Measurements from ENCODE around the gene TMEM219. TPM values are rescaled to one million over a fixed set of nuclear protein-coding genes. Genes with fewer than 3 reads are reported as not detected.

Gene TMEM219
- total RNA-seq, 2 donors from 2014 or later, result 67.5 to 71.9 TPM

DNA sequence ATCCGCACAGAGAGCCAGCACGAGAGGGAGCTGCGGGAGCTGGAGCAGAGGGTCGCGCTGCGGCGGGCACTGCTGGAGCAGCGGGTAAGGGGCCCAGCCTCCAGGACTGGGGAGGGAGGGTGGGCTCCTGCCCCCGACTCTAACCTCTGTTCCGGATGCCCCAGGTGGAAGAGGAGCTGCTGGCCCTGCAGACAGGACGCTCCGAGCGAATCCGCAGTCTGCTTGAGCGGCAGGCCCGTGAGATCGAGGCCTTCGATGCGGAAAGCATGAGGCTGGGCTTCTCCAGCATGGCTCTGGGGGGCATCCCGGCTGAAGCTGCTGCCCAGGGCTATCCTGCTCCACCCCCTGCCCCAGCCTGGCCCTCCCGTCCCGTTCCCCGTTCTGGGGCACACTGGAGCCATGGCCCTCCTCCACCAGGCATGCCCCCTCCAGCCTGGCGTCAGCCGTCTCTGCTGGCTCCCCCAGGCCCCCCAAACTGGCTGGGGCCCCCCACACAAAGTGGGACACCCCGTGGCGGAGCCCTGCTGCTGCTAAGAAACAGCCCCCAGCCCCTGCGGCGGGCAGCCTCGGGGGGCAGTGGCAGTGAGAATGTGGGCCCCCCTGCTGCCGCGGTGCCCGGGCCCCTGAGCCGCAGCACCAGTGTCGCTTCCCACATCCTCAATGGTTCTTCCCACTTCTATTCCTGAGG, 29.1 kb downstream of the TMEM219 start:
- no peak overlapping the region for H3K27ac ChIP-seq
- H3K36me3 ChIP-seq (replicated peaks in 1 of 2; ENCODE audit: insufficient read depth in 1 of 2, low read depth in 2 of 2), result peaks cover 5 to 12% of the 10 kb centered on the region in 2 donors
- H3K4me1 ChIP-seq, result peaks cover 14% of the 10 kb centered on the region
- no peak for TF ChIP-seq POLR2A (IDR thresholded peaks at IDR 0.05)
- TF ChIP-seq, protein P1, sequence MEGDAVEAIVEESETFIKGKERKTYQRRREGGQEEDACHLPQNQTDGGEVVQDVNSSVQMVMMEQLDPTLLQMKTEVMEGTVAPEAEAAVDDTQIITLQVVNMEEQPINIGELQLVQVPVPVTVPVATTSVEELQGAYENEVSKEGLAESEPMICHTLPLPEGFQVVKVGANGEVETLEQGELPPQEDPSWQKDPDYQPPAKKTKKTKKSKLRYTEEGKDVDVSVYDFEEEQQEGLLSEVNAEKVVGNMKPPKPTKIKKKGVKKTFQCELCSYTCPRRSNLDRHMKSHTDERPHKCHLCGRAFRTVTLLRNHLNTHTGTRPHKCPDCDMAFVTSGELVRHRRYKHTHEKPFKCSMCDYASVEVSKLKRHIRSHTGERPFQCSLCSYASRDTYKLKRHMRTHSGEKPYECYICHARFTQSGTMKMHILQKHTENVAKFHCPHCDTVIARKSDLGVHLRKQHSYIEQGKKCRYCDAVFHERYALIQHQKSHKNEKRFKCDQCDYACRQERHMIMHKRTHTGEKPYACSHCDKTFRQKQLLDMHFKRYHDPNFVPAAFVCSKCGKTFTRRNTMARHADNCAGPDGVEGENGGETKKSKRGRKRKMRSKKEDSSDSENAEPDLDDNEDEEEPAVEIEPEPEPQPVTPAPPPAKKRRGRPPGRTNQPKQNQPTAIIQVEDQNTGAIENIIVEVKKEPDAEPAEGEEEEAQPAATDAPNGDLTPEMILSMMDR (IDR thresholded peaks at IDR 0.05), result no peak
- ATAC-seq (no peak), DNase-seq (no peak)
- no peaks in the 10 kb centered on the region for H3K27me3 ChIP-seq
- H3K4me3 ChIP-seq, result no peak overlapping the region
- 94 to 96% methylated on average over 18 to 23 of the region's 35 CpGs for WGBS, 2 donors
- intact Hi-C loops (cut with DNase I), result no loop called here
- no peaks in the 10 kb centered on the region for H3K9me3 ChIP-seq

DNA sequence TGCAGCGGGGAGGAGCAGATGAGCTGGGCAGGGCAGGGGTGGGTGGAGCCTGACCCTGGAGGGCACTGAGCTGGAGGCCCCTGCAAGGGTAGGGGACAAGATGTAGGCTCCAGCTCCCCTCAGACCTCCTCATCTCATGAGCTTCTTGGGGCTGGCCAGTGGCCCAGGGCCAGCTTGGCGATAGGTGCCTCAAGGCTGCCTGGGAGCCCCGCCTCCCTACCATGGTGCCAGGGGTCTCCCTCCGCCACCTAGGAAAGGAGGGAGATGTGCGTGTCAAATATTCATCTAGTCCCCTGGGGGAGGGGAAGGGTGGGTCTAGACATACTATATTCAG, 29.7 kb downstream of the TMEM219 start:
- Histone ChIP-seq H3K36me3 (replicated peaks in 1 of 2; ENCODE audit: insufficient read depth in 1 of 2, low read depth in 2 of 2) (peaks cover 0 to 8% of the 10 kb centered on the region in 2 donors), H3K4me3 (no peak overlapping the region), H3K27me3 (no peaks in the 10 kb centered on the region), H3K27ac (no peak overlapping the region), H3K4me1 (peaks cover 15% of the 10 kb centered on the region), H3K9me3 (no peaks in the 10 kb centered on the region)
- ATAC-seq (no peak), DNase-seq (no peak)
- TF ChIP-seq POLR2A (IDR thresholded peaks at IDR 0.05), result no peak
- TF ChIP-seq, protein P1 (IDR thresholded peaks at IDR 0.05), result no peak
- intact Hi-C loops (cut with DNase I), result no loop called here
- 74% methylated on average over 5 of the region's 5 CpGs; no CpG with 5 or more reads in 1 of the 2 donors for WGBS, 2 donors

DNA sequence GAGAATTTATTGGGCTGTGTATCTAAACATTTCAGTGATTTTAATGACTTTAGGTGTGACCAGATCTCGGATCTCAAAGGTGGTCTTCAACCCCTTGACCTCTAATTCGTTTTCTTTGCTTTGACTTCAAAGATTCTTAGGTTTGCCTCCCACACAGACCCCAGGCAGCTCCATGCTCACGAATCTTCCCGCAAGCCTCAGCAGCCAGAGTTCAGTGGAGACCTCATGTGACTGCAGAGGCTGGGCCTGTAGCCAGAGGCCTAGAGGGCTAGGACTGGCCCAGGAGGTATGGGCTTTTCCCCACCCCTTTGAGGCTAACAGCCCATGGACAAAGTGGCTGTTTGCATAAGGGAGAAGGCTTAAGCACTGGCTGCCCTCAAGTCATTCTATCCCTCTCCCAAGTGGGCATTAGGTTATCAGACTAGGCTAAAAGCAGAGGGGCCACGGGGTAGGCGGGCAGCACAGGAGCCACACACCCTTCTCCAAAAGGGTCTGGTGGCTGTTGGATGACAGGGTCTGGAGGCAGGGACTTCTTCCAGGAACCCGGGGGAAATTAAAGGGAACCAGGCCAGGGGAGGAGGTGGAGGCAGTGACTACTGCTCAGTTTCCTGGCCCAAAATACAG, 30.6 kb downstream of the TMEM219 start:
- H3K4me1 ChIP-seq, result peaks cover 23% of the 10 kb centered on the region
- no peak overlapping the region for H3K27ac ChIP-seq
- peaks cover 0 to 5% of the 10 kb centered on the region in 2 donors for H3K36me3 ChIP-seq (replicated peaks in 1 of 2; ENCODE audit: insufficient read depth in 1 of 2, low read depth in 2 of 2)
- TF ChIP-seq POLR2A (IDR thresholded peaks at IDR 0.05), result no peak
- TF ChIP-seq, protein P1 (IDR thresholded peaks at IDR 0.05), result no peak
- 62 to 66% methylated on average over 7 of the region's 7 CpGs for WGBS, 2 donors
- no peaks in the 10 kb centered on the region for H3K27me3 ChIP-seq
- no peaks in the 10 kb centered on the region for H3K9me3 ChIP-seq
- no peak overlapping the region for H3K4me3 ChIP-seq
- no peak for ATAC-seq
- DNase-seq, result no peak
- intact Hi-C loops (cut with DNase I), result no loop called here

DNA sequence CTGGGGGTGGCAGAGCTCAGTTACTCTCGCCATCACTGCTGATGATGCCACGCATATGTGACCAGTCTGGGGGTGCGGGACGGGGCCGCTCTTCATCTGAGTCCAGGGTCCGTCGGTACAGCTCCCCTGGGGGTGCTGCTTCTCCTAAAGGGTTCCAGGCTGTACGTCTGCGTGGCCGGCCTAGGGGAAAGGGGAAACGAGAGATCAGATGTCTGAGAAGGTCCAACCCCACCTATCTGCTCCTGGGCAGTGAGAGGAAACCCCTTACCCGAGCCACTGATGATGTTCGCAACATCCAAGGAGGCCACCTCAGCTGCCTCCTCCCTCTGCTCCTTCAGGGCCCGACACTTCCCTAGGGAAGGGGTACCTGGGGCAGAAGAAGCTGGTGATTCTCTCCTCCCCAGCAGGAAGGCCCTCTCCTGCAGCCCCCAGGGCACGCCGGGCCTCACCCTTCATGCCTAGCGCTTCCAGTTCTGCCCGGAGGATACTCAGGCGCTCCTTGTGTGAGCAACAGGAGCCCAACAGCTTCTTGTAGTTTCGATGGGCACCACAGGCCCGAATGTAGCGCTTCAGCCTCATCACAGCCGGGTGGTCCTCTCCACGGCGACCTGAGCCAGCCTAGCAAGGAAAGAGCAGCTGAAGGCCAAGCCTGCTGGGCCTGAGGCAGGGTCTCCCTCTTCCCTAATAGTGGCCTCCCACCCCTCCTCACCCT, 31.5 kb downstream of the TMEM219 start:
- H3K9me3 ChIP-seq, result no peaks in the 10 kb centered on the region
- ATAC-seq, result no peak
- H3K27ac ChIP-seq, result no peak overlapping the region
- DNase-seq, result no peak
- H3K36me3 ChIP-seq (replicated peaks in 1 of 2; ENCODE audit: insufficient read depth in 1 of 2, low read depth in 2 of 2), result peaks cover 0 to 3% of the 10 kb centered on the region in 2 donors
- H3K4me3 ChIP-seq, result no peak overlapping the region
- no peak for TF ChIP-seq POLR2A (IDR thresholded peaks at IDR 0.05)
- TF ChIP-seq, protein P1 (IDR thresholded peaks at IDR 0.05), result no peak
- intact Hi-C loops (cut with DNase I), result no loop called here
- peaks cover 26% of the 10 kb centered on the region for H3K4me1 ChIP-seq
- no peaks in the 10 kb centered on the region for H3K27me3 ChIP-seq
- WGBS, 2 donors, result 90 to 91% methylated on average over 18 to 25 of the region's 25 CpGs
